ENCODE data around the gene RBM33.

- TF ChIP-seq CTCF (IDR thresholded peaks at IDR 0.05) (no peak), TEAD4 (CRISPR knock-in tag; IDR thresholded peaks at IDR 0.05) (no peak), SP1 (CRISPR knock-in tag; conservative IDR thresholded peaks at IDR 0.05) (no peak), CREB1 (CRISPR knock-in tag; IDR thresholded peaks at IDR 0.05) (no peak), KAT7 (CRISPR knock-in tag; IDR thresholded peaks at IDR 0.05; ENCODE audit: borderline replicate concordance) (no peak), SMAD3 (CRISPR knock-in tag; IDR thresholded peaks at IDR 0.05; ENCODE audit: borderline replicate concordance) (no peak), ATF1 (CRISPR knock-in tag; IDR thresholded peaks at IDR 0.05) (no peak), ATF2 (CRISPR knock-in tag; IDR thresholded peaks at IDR 0.05; ENCODE audit: borderline replicate concordance, low read depth) (no peak), ZBTB43 (CRISPR knock-in tag; IDR thresholded peaks at IDR 0.05) (no peak), ZNF232 (CRISPR knock-in tag; IDR thresholded peaks at IDR 0.05) (no peak), OVOL2 (CRISPR knock-in tag; IDR thresholded peaks at IDR 0.05; ENCODE audit: borderline replicate concordance) (no peak), ZNF671 (CRISPR knock-in tag; IDR thresholded peaks at IDR 0.05) (no peak)
Observed at GRCh38 chr7:155714702-155715101, 70.2 kb downstream of the RBM33 start.

All from WTC11 (cell line).